Urinary bladder (tissue), 4 donors: ENCODE data around the gene MRO. TPM values are rescaled to one million over a fixed set of nuclear protein-coding genes. Genes with fewer than 3 reads are reported as not detected.
"Not testable (repeated sequence)": the region's sequence is repeated elsewhere in the genome, so short reads cannot be mapped to it uniquely, and the experiment has no call there.

Experiments used
- DNase-seq: peaks from one replicate; pipeline ENCODE4 v3.0.0-alpha.2; 2015; ENCODE audit errors: extremely low spot score
- H3K27ac ChIP-seq: one replicate; pipeline ENCODE4 v1.5.1; 2013; ENCODE audit warnings: low read depth, mild to moderate bottlenecking, moderate library complexity
- H3K36me3 ChIP-seq: one replicate; pipeline ENCODE4 v1.6.1; 2013; ENCODE audit warnings: mild to moderate bottlenecking, moderate library complexity; ENCODE audit not compliant: insufficient read depth
- H3K4me1 ChIP-seq: one replicate; pipeline ENCODE4 v1.6.1; 2013; ENCODE audit warnings: mild to moderate bottlenecking, moderate library complexity; ENCODE audit not compliant: insufficient read depth
- H3K4me3 ChIP-seq: one replicate; pipeline ENCODE4 v1.5.1; 2013; ENCODE audit warnings: low read depth, low read length
- WGBS: extraction: QIAGEN DNeasy Blood & Tissue Kit; methylation state at CpG from one replicate; pipeline ENCODE4 v1.1.7; 2013; 5-methylcytosine and 5-hydroxymethylcytosine counted together
- polyA plus RNA-seq: library from polyadenylated mRNA; stranded (reverse); fragments of 200-250 nt; gene quantifications from one replicate; pipeline ENCODE4 v1.2.3, GENCODE V29; 2013
- total RNA-seq: library from RNA; depleted of rRNA; stranded (reverse); fragments of >200 nt; gene quantifications from one replicate; pipeline ENCODE4 v1.2.3, GENCODE V29; 2014
- donor health status: healthy with polysubstance abuse.
- donor health status: healthy.

The MRO gene
- total and polyA plus RNA-seq, 2 donors = 0.90 to 1.2 TPM

DNA sequence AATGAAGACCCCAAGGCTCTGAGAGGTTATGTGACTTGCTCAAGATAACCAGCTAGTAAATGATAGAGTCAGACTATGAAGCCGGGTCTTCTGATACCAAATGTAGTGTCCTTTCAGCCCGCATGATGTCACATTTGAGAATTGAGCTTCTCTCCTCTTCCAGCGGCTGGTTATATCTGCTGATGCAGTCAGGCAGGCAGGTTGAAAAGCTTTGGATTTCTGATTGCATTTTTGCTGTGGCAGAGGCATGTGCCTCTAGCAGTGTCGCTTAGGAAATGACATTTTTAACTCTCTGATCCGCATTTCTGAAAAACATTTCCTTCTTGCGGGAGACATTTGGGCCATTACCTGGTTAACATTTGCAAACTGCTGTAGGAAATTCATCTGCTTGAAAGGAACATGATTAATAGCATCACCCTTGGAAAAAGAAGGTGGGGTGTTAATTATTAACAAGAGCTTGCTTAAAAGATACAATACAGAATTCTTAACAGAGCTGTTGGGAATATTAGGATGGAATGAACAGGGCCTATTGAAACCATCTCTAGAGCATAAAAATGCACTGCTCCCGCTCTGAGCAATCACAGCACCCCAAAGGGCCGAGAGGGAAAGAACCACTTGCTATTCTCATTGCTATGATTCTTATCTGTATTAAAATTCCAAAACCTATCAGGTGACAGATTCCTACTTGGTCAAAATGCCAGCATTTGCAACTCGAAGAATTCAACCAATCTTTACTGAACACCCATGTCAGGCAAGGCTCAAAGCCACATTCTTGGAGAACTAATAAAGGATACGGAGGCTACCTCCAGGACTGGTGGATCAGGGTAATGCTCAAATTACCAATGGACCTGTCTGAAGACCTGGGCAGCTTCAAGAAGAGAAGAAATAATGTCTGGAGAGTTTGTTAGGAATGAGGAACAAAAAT, 25.9 kb downstream of the MRO start:
- WGBS = 86% methylated on average over 10 of the region's 10 CpGs
- H3K4me1 ChIP-seq = no peaks in the 10 kb centered on the region
- no peaks in the 10 kb centered on the region for H3K36me3 ChIP-seq
- no peak overlapping the region for H3K4me3 ChIP-seq
- no peak overlapping the region for H3K27ac ChIP-seq
- no peak for DNase-seq

GRCh38 chr18:50792885-50793284, 26.9 kb downstream of the MRO start:
- H3K27ac ChIP-seq = no peak overlapping the region
- no peak for DNase-seq
- WGBS = 93% methylated on average over 5 of the region's 5 CpGs
- H3K4me1 ChIP-seq = no peaks in the 10 kb centered on the region
- no peak overlapping the region for H3K4me3 ChIP-seq
- H3K36me3 ChIP-seq = no peaks in the 10 kb centered on the region

GRCh38 chr18:50791599-50792438, 28.0 kb downstream of the MRO start:
- H3K36me3 ChIP-seq = no peaks in the 10 kb centered on the region
- no peak overlapping the region for H3K27ac ChIP-seq
- 64% methylated on average over 4 of the region's 4 CpGs for WGBS
- no peak for DNase-seq
- no peak overlapping the region for H3K4me3 ChIP-seq
- no peaks in the 10 kb centered on the region for H3K4me1 ChIP-seq

- 72% methylated on average over 3 of the region's 3 CpGs for WGBS
- Histone ChIP-seq H3K36me3 (no peaks in the 10 kb centered on the region), H3K27ac (no peak overlapping the region), H3K4me3 (no peak overlapping the region), H3K4me1 (no peaks in the 10 kb centered on the region)
- no peak for DNase-seq
Observed at GRCh38 chr18:50790948-50791347, 28.9 kb downstream of the MRO start.

DNA sequence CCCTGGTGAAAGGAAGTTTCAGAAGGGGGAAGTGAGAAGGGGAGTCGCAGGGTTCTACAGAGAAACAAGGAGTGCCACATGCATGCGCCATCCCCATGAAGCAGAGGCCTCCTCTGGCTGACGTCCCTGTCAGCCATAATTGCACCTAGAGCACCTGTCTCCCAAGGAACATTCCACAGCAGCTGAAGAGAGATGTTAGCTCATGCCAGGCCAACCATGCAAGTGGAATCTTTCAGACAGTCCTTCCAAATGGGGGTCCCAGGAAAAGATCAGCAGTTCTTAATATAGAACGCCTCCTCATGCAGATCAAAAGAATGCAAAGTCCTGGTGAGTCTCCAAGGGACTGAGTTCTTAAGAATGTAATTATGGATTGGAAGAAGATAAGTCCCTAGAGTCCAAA, 29.6 kb downstream of the MRO start:
- Histone ChIP-seq H3K36me3 (no peaks in the 10 kb centered on the region), H3K4me3 (no peak overlapping the region), H3K27ac (no peak overlapping the region), H3K4me1 (no peaks in the 10 kb centered on the region)
- 81% methylated on average over 4 of the region's 4 CpGs for WGBS
- DNase-seq = no peak

- Histone ChIP-seq H3K4me3 (no peak overlapping the region), H3K27ac (no peak overlapping the region), H3K4me1 (no peaks in the 10 kb centered on the region), H3K36me3 (no peaks in the 10 kb centered on the region)
- DNase-seq = no peak
- 66% methylated on average over 6 of the region's 6 CpGs for WGBS
Observed at GRCh38 chr18:50788284-50788683, 31.5 kb downstream of the MRO start.

DNA sequence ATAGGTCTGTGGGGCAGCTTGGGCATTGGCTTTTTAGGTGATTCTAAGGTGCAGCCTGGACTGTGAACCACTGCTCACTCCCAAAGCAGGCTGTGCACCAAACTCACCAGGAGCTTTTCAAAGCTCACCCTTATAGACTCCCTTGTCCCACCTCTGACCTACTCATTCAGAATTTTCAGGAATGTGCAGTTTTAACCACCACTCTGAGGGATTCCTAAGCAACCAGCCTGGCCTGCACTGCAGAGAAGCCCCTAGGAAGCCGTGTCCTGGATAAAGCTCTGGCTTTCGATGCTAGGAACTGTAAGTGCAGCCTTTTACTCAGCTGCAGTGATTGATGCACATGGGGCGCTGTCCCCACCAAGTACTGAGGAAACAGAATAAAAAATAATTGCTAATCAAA, 33.0 kb downstream of the MRO start:
- 77% methylated on average over 3 of the region's 3 CpGs for WGBS
- no peaks in the 10 kb centered on the region for H3K36me3 ChIP-seq
- no peaks in the 10 kb centered on the region for H3K4me1 ChIP-seq
- H3K4me3 ChIP-seq = no peak overlapping the region
- DNase-seq = no peak
- no peak overlapping the region for H3K27ac ChIP-seq

DNA sequence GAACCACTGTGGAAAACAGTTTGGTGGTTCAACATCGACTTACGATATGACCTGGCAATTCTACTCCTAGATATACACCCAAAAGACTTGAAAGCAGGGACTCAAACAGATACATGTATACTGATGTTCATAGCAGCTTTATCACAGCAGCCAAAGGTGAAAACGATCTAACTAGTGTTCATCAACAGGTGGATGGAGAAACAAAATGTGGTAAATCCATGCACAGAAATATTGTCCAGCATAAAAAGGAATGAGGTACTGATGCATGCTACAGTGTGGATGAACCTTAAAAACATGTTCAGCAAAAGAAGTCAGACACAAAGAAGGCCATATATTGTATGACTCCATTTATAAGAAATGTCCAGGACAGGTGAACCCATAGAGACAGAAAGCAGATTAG, 36.3 kb downstream of the MRO start:
- H3K4me3 ChIP-seq = no peak overlapping the region
- no peaks in the 10 kb centered on the region for H3K4me1 ChIP-seq
- no peaks in the 10 kb centered on the region for H3K36me3 ChIP-seq
- H3K27ac ChIP-seq = no peak overlapping the region
- 84% methylated on average over 3 of the region's 3 CpGs for WGBS
- DNase-seq = no peak

- WGBS = 68% methylated on average over 3 of the region's 3 CpGs
- not testable (repeated sequence) for DNase-seq
Observed at GRCh38 chr18:50779021-50779420, 40.8 kb downstream of the MRO start.

GRCh38 chr18:50776383-50776782, 43.4 kb downstream of the MRO start:
- WGBS = 73% methylated on average over 4 of the region's 4 CpGs
- Histone ChIP-seq H3K36me3 (no peaks in the 10 kb centered on the region), H3K27ac (no peak overlapping the region), H3K4me3 (no peak overlapping the region), H3K4me1 (no peaks in the 10 kb centered on the region)
- DNase-seq = no peak

More at GRCh38 chr18:50779021-50779420, 40.8 kb downstream of the MRO start:
- not testable (repeated sequence) for H3K4me1 ChIP-seq, H3K27ac ChIP-seq, H3K4me3 ChIP-seq, H3K36me3 ChIP-seq

DNA sequence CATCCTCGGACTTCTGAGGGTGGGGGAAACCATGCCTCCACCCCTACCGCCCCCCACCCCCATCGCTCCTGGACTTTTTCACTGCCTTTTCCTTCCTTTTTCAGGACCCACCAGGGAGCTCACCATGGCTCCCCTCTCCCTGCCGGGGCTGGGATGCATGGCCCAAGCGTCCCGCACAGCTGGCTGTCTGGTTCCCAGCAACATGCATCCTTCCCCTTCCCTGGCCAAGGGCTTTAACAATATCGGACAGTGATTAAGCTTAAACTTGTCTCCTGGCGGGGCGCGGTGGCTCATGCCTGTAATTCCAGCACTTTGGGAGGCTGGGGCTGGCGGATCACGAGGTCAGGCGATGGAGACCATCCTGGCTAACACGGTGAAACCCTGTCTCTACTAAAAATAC, 44.1 kb downstream of the MRO start:
- Histone ChIP-seq H3K27ac (no peak overlapping the region), H3K4me3 (no peak overlapping the region), H3K36me3 (no peaks in the 10 kb centered on the region), H3K4me1 (no peaks in the 10 kb centered on the region)
- 88% methylated on average over 14 of the region's 14 CpGs for WGBS
- DNase-seq = no peak

GRCh38 chr18:50775207-50775606, 44.6 kb downstream of the MRO start:
- WGBS = 78% methylated on average over 9 of the region's 9 CpGs
- Histone ChIP-seq H3K36me3 (no peaks in the 10 kb centered on the region), H3K4me3 (no peak overlapping the region), H3K4me1 (no peaks in the 10 kb centered on the region), H3K27ac (no peak overlapping the region)
- DNase-seq = no peak

DNA sequence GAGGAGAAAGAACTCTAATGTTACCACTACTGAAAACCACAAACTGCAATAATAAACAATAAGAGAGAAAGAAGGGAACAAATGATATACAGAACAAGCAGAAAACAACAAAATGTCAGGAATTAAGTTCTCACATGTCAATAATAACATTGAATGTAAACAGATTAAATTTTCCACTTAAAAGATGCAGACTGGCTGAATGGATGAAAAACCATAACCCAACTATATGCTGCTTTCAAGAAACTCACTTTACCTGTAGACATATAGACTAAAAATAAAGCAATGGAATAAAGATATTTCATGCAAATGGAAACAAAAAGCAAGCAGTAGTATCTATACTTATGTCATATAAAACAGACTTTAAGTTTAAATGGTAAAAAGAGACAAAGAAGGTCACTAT, 50.4 kb downstream of the MRO start:
- H3K4me1 ChIP-seq = no peaks in the 10 kb centered on the region
- no peak overlapping the region for H3K4me3 ChIP-seq
- H3K27ac ChIP-seq = no peak overlapping the region
- H3K36me3 ChIP-seq = no peaks in the 10 kb centered on the region
- no peak for DNase-seq

- no peak for DNase-seq
- H3K27ac ChIP-seq = no peak overlapping the region
- H3K4me3 ChIP-seq = no peak overlapping the region
- WGBS = 49% methylated on average over 7 of the region's 7 CpGs
- H3K4me1 ChIP-seq = no peaks in the 10 kb centered on the region
- H3K36me3 ChIP-seq = no peaks in the 10 kb centered on the region
Observed at GRCh38 chr18:50757358-50757757, 62.5 kb downstream of the MRO start.
